SU-DHL-6 (cell line): ENCODE data around the gene OPN1SW.

Experiments used
- H2AFZ ChIP-seq: fragments of 200-600 bp; sonication (generic); 2 replicates; pipeline ENCODE4 v1.6.1; 2014; ENCODE audit warnings: low read depth, mild to moderate bottlenecking, moderate library complexity, mixed read lengths, antibody characterized with exemption, low read length; ENCODE audit not compliant: severe bottlenecking
- H3F3A ChIP-seq: fragments of 200-600 bp; shearing (Covaris generic); 2 replicates; pipeline ENCODE4 v1.6.0; 2016; ENCODE audit warnings: antibody characterized with exemption, mild to moderate bottlenecking; ENCODE audit not compliant: insufficient read depth
- H3K27ac ChIP-seq: fragments of 200-600 bp; sonication (generic); 2 replicates; pipeline ENCODE4 v1.5.1; 2016; ENCODE audit warnings: low read depth, mild to moderate bottlenecking, low read length, moderate library complexity, mixed read lengths
- H3K27me3 ChIP-seq: fragments of 200-600 bp; sonication (generic), shearing (Covaris generic); 2 replicates; pipeline ENCODE4 v1.6.0; 2014; ENCODE audit warnings: mild to moderate bottlenecking, low read length
- H3K36me3 ChIP-seq: fragments of 200-600 bp; sonication (generic); 2 replicates; pipeline ENCODE4 v1.6.1; 2014; ENCODE audit warnings: mild to moderate bottlenecking, low read length, mixed read lengths
- H3K4me2 ChIP-seq: fragments of 300-600, 200-600 bp; shearing (Covaris generic), sonication (generic); 2 replicates; pipeline ENCODE4 v1.6.0; 2014; ENCODE audit warnings: low read length, low read depth, mild to moderate bottlenecking; ENCODE audit not compliant: poor library complexity, severe bottlenecking
- H3K4me3 ChIP-seq: fragments of 200-600 bp; sonication (generic); 2 replicates; pipeline ENCODE4 v1.5.1; 2014; ENCODE audit warnings: antibody characterized with exemption, low read length, mild to moderate bottlenecking, mixed read lengths; ENCODE audit not compliant: insufficient read depth, poor library complexity, severe bottlenecking
- H3K79me2 ChIP-seq: fragments of 200-600 bp; sonication (generic); 2 replicates; pipeline ENCODE4 v1.6.1; 2014; ENCODE audit warnings: mild to moderate bottlenecking, low read length, moderate library complexity; ENCODE audit not compliant: insufficient read depth
- H3K9ac ChIP-seq: fragments of 200-600 bp; sonication (generic); 2 replicates; pipeline ENCODE4 v1.7.0; 2014; ENCODE audit warnings: mild to moderate bottlenecking, low read length
- H3K9me2 ChIP-seq: fragments of 200-600 bp; sonication (generic); replicated peaks from 2 replicates; pipeline ENCODE4 v1.6.1; 2014; ENCODE audit warnings: low read length; ENCODE audit not compliant: insufficient read depth
- H3K9me3 ChIP-seq: fragments of 200-600 bp; sonication (generic); 2 replicates; pipeline ENCODE4 v1.6.1; 2014; ENCODE audit warnings: low read length, mixed read lengths; ENCODE audit not compliant: insufficient read depth
- H4K20me1 ChIP-seq: fragments of 200-600 bp; sonication (generic); 2 replicates; pipeline ENCODE4 v1.6.1; 2014; ENCODE audit warnings: low read depth, mild to moderate bottlenecking, antibody characterized with exemption, low read length, moderate library complexity, mixed read lengths
- EZH2phosphoT487 ChIP-seq: fragments of 200-600 bp; sonication (generic), shearing (Covaris generic); conservative IDR thresholded peaks from 2 replicates; pipeline ENCODE4 v1.6.1; 2018; ENCODE audit warnings: mild to moderate bottlenecking, antibody characterized with exemption, low read length, moderate library complexity, mixed read lengths
- TF ChIP-seq, protein P1 (sequence below): fragments of 200-600 bp; sonication (generic); IDR thresholded peaks from one replicate; pipeline ENCODE4 v1.5.1; 2017; ENCODE audit warnings: antibody characterized with exemption, mild to moderate bottlenecking, low read length, moderate library complexity; ENCODE audit not compliant: insufficient read depth, poor library complexity, severe bottlenecking

The OPN1SW gene

DNA sequence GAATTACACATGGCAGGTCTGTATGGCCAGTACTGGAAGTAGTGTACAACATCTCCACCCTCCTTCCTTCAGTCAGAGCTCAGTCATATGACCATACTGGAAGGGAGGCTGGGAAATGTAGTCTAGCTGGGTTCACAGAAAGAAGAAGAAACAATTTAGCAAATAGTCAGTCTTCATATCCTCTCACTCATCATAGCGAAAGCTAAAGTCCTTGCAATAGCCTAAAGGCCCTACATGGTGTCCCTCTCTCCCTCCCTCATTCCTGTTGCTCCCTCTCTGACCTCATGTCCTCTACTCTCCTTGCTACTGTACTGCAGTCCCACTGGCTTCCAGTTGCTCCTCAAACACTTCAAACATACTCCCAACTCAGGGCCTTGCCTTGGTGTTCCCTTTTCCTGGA is 40.7 kb downstream of the OPN1SW start:
- no peaks in the 10 kb centered on the region for H3K36me3 ChIP-seq
- no peak overlapping the region for H3K4me3 ChIP-seq
- H3K9me2 ChIP-seq, result no peaks in the 10 kb centered on the region
- no peak overlapping the region for H3K27ac ChIP-seq
- H3K9ac ChIP-seq, result no peak overlapping the region
- no peaks in the 10 kb centered on the region for H3K9me3 ChIP-seq
- peaks cover 7% of the 10 kb centered on the region for H3K79me2 ChIP-seq
- no peaks in the 10 kb centered on the region; the same call in 1 of the 2 replicates for H4K20me1 ChIP-seq
- H3K4me2 ChIP-seq, result no peak overlapping the region
- H3F3A ChIP-seq, result 0 out of 2 replicates have a peak, but pooled peaks cover 4% of the 10 kb centered on the region
- no peak overlapping the region for H2AFZ ChIP-seq
- H3K27me3 ChIP-seq, result no peaks in the 10 kb centered on the region
- TF ChIP-seq, protein P1, sequence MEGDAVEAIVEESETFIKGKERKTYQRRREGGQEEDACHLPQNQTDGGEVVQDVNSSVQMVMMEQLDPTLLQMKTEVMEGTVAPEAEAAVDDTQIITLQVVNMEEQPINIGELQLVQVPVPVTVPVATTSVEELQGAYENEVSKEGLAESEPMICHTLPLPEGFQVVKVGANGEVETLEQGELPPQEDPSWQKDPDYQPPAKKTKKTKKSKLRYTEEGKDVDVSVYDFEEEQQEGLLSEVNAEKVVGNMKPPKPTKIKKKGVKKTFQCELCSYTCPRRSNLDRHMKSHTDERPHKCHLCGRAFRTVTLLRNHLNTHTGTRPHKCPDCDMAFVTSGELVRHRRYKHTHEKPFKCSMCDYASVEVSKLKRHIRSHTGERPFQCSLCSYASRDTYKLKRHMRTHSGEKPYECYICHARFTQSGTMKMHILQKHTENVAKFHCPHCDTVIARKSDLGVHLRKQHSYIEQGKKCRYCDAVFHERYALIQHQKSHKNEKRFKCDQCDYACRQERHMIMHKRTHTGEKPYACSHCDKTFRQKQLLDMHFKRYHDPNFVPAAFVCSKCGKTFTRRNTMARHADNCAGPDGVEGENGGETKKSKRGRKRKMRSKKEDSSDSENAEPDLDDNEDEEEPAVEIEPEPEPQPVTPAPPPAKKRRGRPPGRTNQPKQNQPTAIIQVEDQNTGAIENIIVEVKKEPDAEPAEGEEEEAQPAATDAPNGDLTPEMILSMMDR, result no peak
- TF ChIP-seq EZH2phosphoT487, result no peak

DNA sequence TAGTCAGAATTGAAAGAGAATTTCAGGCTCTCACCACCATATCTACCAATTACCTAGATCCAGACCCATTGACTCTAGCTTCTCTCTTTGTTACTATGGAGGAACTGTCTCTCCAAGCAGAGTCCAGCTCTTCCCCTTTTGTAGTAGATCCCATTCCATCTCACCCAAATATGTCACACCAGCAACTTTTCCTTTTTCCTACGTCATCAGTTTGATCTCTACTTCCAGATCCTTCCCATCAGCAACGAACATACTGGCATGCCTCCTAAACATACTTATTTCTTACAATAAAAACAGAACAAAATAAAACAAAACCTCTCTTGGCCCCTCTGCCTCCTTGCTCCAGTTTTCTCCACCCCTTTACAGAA is 42.3 kb downstream of the OPN1SW start:
- H3K27me3 ChIP-seq, result no peaks in the 10 kb centered on the region
- no peak overlapping the region for H3K4me2 ChIP-seq
- 0 out of 2 replicates have a peak, but pooled peaks cover 2% of the 10 kb centered on the region for H3F3A ChIP-seq
- no peaks in the 10 kb centered on the region for H3K9me2 ChIP-seq
- no peaks in the 10 kb centered on the region for H3K79me2 ChIP-seq
- no peaks in the 10 kb centered on the region for H3K9me3 ChIP-seq
- no peak overlapping the region for H3K9ac ChIP-seq
- H4K20me1 ChIP-seq, result no peaks in the 10 kb centered on the region
- H3K4me3 ChIP-seq, result no peak overlapping the region
- H2AFZ ChIP-seq, result no peak overlapping the region
- TF ChIP-seq EZH2phosphoT487, result no peak
- TF ChIP-seq, protein P1, result no peak
- no peaks in the 10 kb centered on the region for H3K36me3 ChIP-seq
- no peak overlapping the region for H3K27ac ChIP-seq

DNA sequence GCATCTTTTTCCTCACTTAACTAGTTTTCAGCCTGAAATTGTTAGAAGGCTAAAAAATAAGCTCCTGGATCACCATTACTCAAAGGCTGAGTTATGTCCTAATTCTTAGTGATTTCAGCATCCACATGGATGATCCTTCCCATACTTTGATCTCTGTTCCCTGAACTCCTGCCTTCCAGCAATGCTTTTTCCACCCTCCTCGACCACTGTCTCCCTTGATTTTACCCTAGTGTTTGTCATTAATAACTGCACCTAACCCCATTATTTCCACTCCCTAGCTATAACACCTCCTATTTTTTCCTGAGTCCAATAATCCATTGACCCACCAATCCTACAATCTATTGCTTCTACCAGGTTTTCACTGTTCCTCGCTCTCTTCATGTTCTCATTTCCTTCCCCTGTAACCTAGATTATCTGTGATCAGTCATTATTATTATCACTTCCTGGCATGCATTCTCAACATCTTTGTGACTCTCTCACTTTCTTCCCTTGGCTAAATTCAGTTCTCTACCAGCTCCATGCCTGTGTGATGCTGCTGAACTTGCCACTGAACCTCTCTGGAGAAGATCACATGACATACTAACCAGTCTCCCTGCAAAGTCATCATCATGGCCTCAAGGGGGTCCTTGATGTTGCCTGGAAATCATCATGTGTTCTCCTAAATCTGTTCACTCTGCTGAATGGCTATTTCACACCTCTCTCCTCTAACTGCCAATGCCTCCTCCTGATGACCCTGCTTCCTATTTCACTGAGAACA is 42.9 kb downstream of the OPN1SW start:
- no peak overlapping the region for H3K9ac ChIP-seq
- H3K9me2 ChIP-seq, result no peaks in the 10 kb centered on the region
- H3F3A ChIP-seq, result no peaks in the 10 kb centered on the region
- H4K20me1 ChIP-seq, result no peaks in the 10 kb centered on the region
- H3K9me3 ChIP-seq, result no peaks in the 10 kb centered on the region
- no peak overlapping the region for H3K4me2 ChIP-seq
- TF ChIP-seq, protein P1, result no peak
- TF ChIP-seq EZH2phosphoT487, result no peak
- H3K27me3 ChIP-seq, result no peaks in the 10 kb centered on the region
- no peak overlapping the region for H3K27ac ChIP-seq
- no peak overlapping the region for H2AFZ ChIP-seq
- no peaks in the 10 kb centered on the region for H3K36me3 ChIP-seq
- H3K79me2 ChIP-seq, result no peaks in the 10 kb centered on the region
- no peak overlapping the region for H3K4me3 ChIP-seq
